PFSK-1 (cell line): ENCODE data around the gene ADCK1.

Experiments
- FOXP2 ChIP-seq: optimal IDR thresholded peaks from 2 replicates; pipeline ENCODE3; 2011; ENCODE audit warnings: borderline replicate concordance, control low read depth, inconsistent platforms; ENCODE audit not compliant: insufficient read depth; ENCODE audit errors: extremely low read length, extremely low read depth
- POLR2AphosphoS5 ChIP-seq: IDR thresholded peaks from 2 replicates; pipeline ENCODE4 v1.6.1; 2012; ENCODE audit warnings: low read depth, mild to moderate bottlenecking, control low read depth, low read length, moderate library complexity
- REST ChIP-seq, 2 experiments: IDR thresholded peaks; 2 replicates each; pipeline versions ENCODE4 v1.6.1 to v1.8.0; 2011 to 2012; ENCODE audit warnings: low read depth in 2 of 2, low read length in 2 of 2, control low read depth in 1 of 2, inconsistent platforms in 1 of 2, mild to moderate bottlenecking in 1 of 2, moderate library complexity in 1 of 2; ENCODE audit not compliant: insufficient read depth in 1 of 2
- SIN3A ChIP-seq: IDR thresholded peaks from 2 replicates; pipeline ENCODE4 v1.6.1; 2012; ENCODE audit warnings: mild to moderate bottlenecking, low read length, moderate library complexity, borderline replicate concordance; ENCODE audit not compliant: insufficient read depth
- TAF1 ChIP-seq: IDR thresholded peaks from 2 replicates; pipeline ENCODE4 v1.6.1; 2012; ENCODE audit warnings: low read length, control low read depth, borderline replicate concordance; ENCODE audit not compliant: insufficient read depth

ADCK1 gene

GRCh38 chr14:77962731-77963520, 163.0 kb downstream of the ADCK1 start:
- TF ChIP-seq SIN3A (no peak), REST (IDR thresholded peaks at IDR 0.05; ENCODE audit: insufficient read depth in 1 of 2, low read depth in 2 of 2, low read length in 2 of 2) (no peak), TAF1 (no peak), FOXP2 (no peak), POLR2AphosphoS5 (no peak)

GRCh38 chr14:77964586-77964985, 164.7 kb downstream of the ADCK1 start:
- TF ChIP-seq TAF1 (no peak), REST (IDR thresholded peaks at IDR 0.05; ENCODE audit: insufficient read depth in 1 of 2, low read depth in 2 of 2, low read length in 2 of 2) (no peak)

- no peak for TF ChIP-seq REST (IDR thresholded peaks at IDR 0.05; ENCODE audit: insufficient read depth in 1 of 2, low read depth in 2 of 2, low read length in 2 of 2)
- TF ChIP-seq TAF1 = no peak
- no peak for TF ChIP-seq FOXP2
- no peak for TF ChIP-seq POLR2AphosphoS5
- TF ChIP-seq SIN3A = no peak
These were observed 165.1 kb downstream of the ADCK1 start for GRCh38 chr14:77965050-77965449.

- no peak for TF ChIP-seq REST (IDR thresholded peaks at IDR 0.05; ENCODE audit: insufficient read depth in 1 of 2, low read depth in 2 of 2, low read length in 2 of 2)
- TF ChIP-seq TAF1 = no peak
- TF ChIP-seq FOXP2 = no peak
- TF ChIP-seq POLR2AphosphoS5 = no peak
- TF ChIP-seq SIN3A = no peak
These were observed 166.1 kb downstream of the ADCK1 start for GRCh38 chr14:77965919-77966435.
